OCI-LY1 (cell line): Measurements from ENCODE around the gene PALS2.

Experiments used
- CTCF ChIP-seq: fragments of 200-600 bp; sonication (generic), shearing (Covaris generic); IDR thresholded peaks from 2 replicates; pipeline ENCODE4 v1.5.1; 2017; ENCODE audit warnings: mild to moderate bottlenecking, antibody characterized with exemption, low read length, moderate library complexity, mixed read lengths
- EZH2 ChIP-seq: fragments of 200-600 bp; sonication (generic), shearing (Covaris generic); IDR thresholded peaks from 2 replicates; pipeline ENCODE4 v1.8.0; 2017; ENCODE audit warnings: borderline replicate concordance, mixed run types, mild to moderate bottlenecking, antibody characterized with exemption, low read length, moderate library complexity, mixed read lengths

- TF ChIP-seq CTCF (peak; percentile 98), EZH2 (no peak)
Observed at GRCh38 chr7:24587853-24588252, 14.6 kb downstream of the PALS2 start.
